GM12878 (cell line): Measurements from ENCODE around the gene SPATA32. TPM values are rescaled to one million over a fixed set of nuclear protein-coding genes. Genes with fewer than 3 reads are reported as not detected.

Experiments
- ATF3 ChIP-seq: IDR thresholded peaks from 2 replicates; pipeline ENCODE4 v1.6.1; 2011; ENCODE audit warnings: low read depth, mild to moderate bottlenecking, low read length, moderate library complexity, borderline replicate concordance; ENCODE audit errors: extremely low read depth
- BCL3 ChIP-seq: IDR thresholded peaks from 2 replicates; pipeline ENCODE4 v1.6.1; 2011; ENCODE audit warnings: borderline replicate concordance, low read depth, mild to moderate bottlenecking, moderate library complexity, low read length; ENCODE audit not compliant: insufficient read depth, poor library complexity, severe bottlenecking
- CBFB ChIP-seq: IDR thresholded peaks from 2 replicates; pipeline ENCODE4 v1.6.1; 2016; ENCODE audit warnings: antibody characterized with exemption, low read depth
- CEBPB ChIP-seq, 2 experiments: fragments of 150-350 bp in 1 of 2; IDR thresholded peaks; 2 replicates each; pipeline ENCODE4 v1.6.1; 2012 to 2014; ENCODE audit warnings: low read depth in 2 of 2, low read length in 2 of 2, borderline replicate concordance in 1 of 2, inconsistent platforms in 1 of 2
- CHD4 ChIP-seq: fragments of 200-600 bp; sonication (generic); IDR thresholded peaks from 2 replicates; pipeline ENCODE4 v1.6.1; 2016; ENCODE audit warnings: mild to moderate bottlenecking
- ESRRA ChIP-seq: IDR thresholded peaks from 2 replicates; pipeline ENCODE4 v1.6.1; 2012; ENCODE audit warnings: mild to moderate bottlenecking, low read length, improper control_type of control experiment
- GABPA ChIP-seq: IDR thresholded peaks from 2 replicates; pipeline ENCODE4 v1.6.1; 2014; ENCODE audit warnings: antibody characterized with exemption, low read depth, mild to moderate bottlenecking, inconsistent platforms
- IRF4 ChIP-seq: IDR thresholded peaks from 2 replicates; pipeline ENCODE4 v1.6.1; 2011; ENCODE audit warnings: low read depth, low read length
- JUNB ChIP-seq: IDR thresholded peaks from 2 replicates; pipeline ENCODE4 v1.6.1; 2016; ENCODE audit warnings: antibody characterized with exemption, mild to moderate bottlenecking
- KAT2A ChIP-seq: conservative IDR thresholded peaks from 2 replicates; pipeline ENCODE4 v1.6.1; 2011; ENCODE audit warnings: low read depth, low read length; ENCODE audit not compliant: control insufficient read depth
- MYB ChIP-seq: fragments of 150-350 bp; IDR thresholded peaks from 2 replicates; pipeline ENCODE4 v1.6.1; 2014; ENCODE audit warnings: mild to moderate bottlenecking, low read depth, low read length, borderline replicate concordance
- NFXL1 ChIP-seq: fragments of 450-650 bp; IDR thresholded peaks from 2 replicates; pipeline ENCODE4 v1.6.1; 2017; ENCODE audit warnings: antibody characterized with exemption, mild to moderate bottlenecking, borderline replicate concordance
- NKRF ChIP-seq: fragments of 450-650 bp; conservative IDR thresholded peaks from 2 replicates; pipeline ENCODE4 v1.6.1; 2017; ENCODE audit warnings: mild to moderate bottlenecking, moderate library complexity
- NR2C2 ChIP-seq: IDR thresholded peaks from 2 replicates; pipeline ENCODE4 v1.6.1; 2011; ENCODE audit warnings: borderline replicate concordance, low read depth; ENCODE audit not compliant: control insufficient read depth, insufficient read length
- POLR2AphosphoS5 ChIP-seq: IDR thresholded peaks from 2 replicates; pipeline ENCODE4 v1.6.1; 2011; ENCODE audit warnings: mild to moderate bottlenecking, low read length, inconsistent platforms
- RAD21 ChIP-seq: IDR thresholded peaks from 2 replicates; pipeline ENCODE4 v1.6.1; 2011; ENCODE audit warnings: mild to moderate bottlenecking, low read depth, low read length, moderate library complexity; ENCODE audit not compliant: insufficient read depth
- RBBP5 ChIP-seq: fragments of 200-600 bp; sonication (generic); conservative IDR thresholded peaks from 2 replicates; pipeline ENCODE4 v1.6.1; 2016
- RELA ChIP-seq: fragments of 450-650 bp; IDR thresholded peaks from 2 replicates; pipeline ENCODE4 v1.8.0; 2014; ENCODE audit warnings: borderline replicate concordance; ENCODE audit not compliant: partially characterized antibody
- RFX5 ChIP-seq: IDR thresholded peaks from 2 replicates; pipeline ENCODE4 v1.6.1; 2011; ENCODE audit warnings: low read depth, low read length, improper control_type of control experiment
- SUZ12 ChIP-seq: fragments of 200-600 bp; sonication (generic); IDR thresholded peaks from one replicate; pipeline ENCODE4 v1.6.1; 2018; ENCODE audit warnings: antibody characterized with exemption, mild to moderate bottlenecking; ENCODE audit not compliant: unreplicated experiment
- TCF12 ChIP-seq: IDR thresholded peaks from 2 replicates; pipeline ENCODE4 v1.6.1; 2011; ENCODE audit warnings: low read depth, mild to moderate bottlenecking, low read length
- TCF3 ChIP-seq: IDR thresholded peaks from 2 replicates; pipeline ENCODE4 v1.6.1; 2012; ENCODE audit warnings: low read depth, mild to moderate bottlenecking, low read length, borderline replicate concordance; ENCODE audit not compliant: insufficient read depth
- WRNIP1 ChIP-seq: IDR thresholded peaks from 2 replicates; pipeline ENCODE4 v1.6.1; 2011; ENCODE audit warnings: low read depth, low read length, improper control_type of control experiment, borderline replicate concordance
- ZBTB33 ChIP-seq: fragments of 450-650 bp; IDR thresholded peaks from 2 replicates; pipeline ENCODE4 v1.6.1; 2017; ENCODE audit warnings: mild to moderate bottlenecking
- ZNF384 ChIP-seq: IDR thresholded peaks from 2 replicates; pipeline ENCODE4 v1.6.1; 2012; ENCODE audit warnings: low read depth, mild to moderate bottlenecking, low read length, improper control_type of control experiment, borderline replicate concordance
- polyA plus RNA-seq, 11 experiments: library from polyadenylated mRNA; depleted of rRNA in 4 of 11; unstranded in 6 of 11; stranded (reverse) in 5 of 11; fragments of >200 nt; fragmentation: Nextera tagmentation in 4 of 11; fragmentation: Illumina TruSeq in 1 of 11; extraction: Ambion mirVana in 4 of 11; extraction: Trizol in 1 of 11; gene quantifications; 1 replicate in 1 of 11; 2 replicates in 10 of 11; pipeline versions ENCODE4 v1.2.1 to v1.2.3, GENCODE V29; 2011 to 2016; ENCODE audit warnings: inconsistent platforms in 2 of 11, missing spikeins in 2 of 11, low read depth in 1 of 11
- total RNA-seq, 4 experiments: library from RNA; depleted of rRNA in 3 of 4; stranded (reverse); fragments of >200 nt in 3 of 4; fragmentation: Illumina TruSeq in 1 of 4; extraction: Trizol in 1 of 4; gene quantifications; 2 replicates each; pipeline versions ENCODE4 v1.2.1 to v1.2.3, GENCODE V29; 2013 to 2021

Gene SPATA32
- total and polyA plus RNA-seq, 10 of the 15 experiments (the other 5 are each of a cell fraction or from before 2014, with no cell fraction given) = 0.03 to 0.35 (median 0.11) TPM; not detected in 3

- no peak for TF ChIP-seq NKRF
- no peak for TF ChIP-seq RAD21
- no peak for TF ChIP-seq RBBP5
- peak; percentile 47; the same call in 1 of the 2 replicates for TF ChIP-seq WRNIP1
- no peak for TF ChIP-seq MYB
- TF ChIP-seq BCL3 = peak; percentile 81
- TF ChIP-seq TCF12 = peak; percentile 72; the same call in 1 of the 2 replicates
- no peak for TF ChIP-seq ATF3
- no peak for TF ChIP-seq NFXL1
- peak in 1 of 2 experiments; percentile 97; a peak in 2 of 4 replicates for TF ChIP-seq CEBPB (IDR thresholded peaks at IDR 0.05; ENCODE audit: borderline replicate concordance in 1 of 2, low read depth in 2 of 2, low read length in 2 of 2)
- TF ChIP-seq KAT2A = no peak
- no peak; the same call in 1 of the 2 replicates for TF ChIP-seq ESRRA
- peak; percentile 48 for TF ChIP-seq POLR2AphosphoS5
- TF ChIP-seq RELA = no peak
- TF ChIP-seq SUZ12 = no peak
- TF ChIP-seq CHD4 = no peak
- TF ChIP-seq JUNB = peak; percentile 52; the same call in 1 of the 2 replicates
- TF ChIP-seq IRF4 = peak; percentile 60; the same call in 1 of the 2 replicates
- TF ChIP-seq NR2C2 = no peak
- peak; percentile 79; the same call in 1 of the 2 replicates for TF ChIP-seq CBFB
- TF ChIP-seq RFX5 = no peak
- TF ChIP-seq ZBTB33 = no peak
- peak; percentile 78 for TF ChIP-seq TCF3
- no peak for TF ChIP-seq ZNF384
- TF ChIP-seq GABPA = no peak
Measured at GRCh38 chr17:45228763-45229539, 32.9 kb downstream of the SPATA32 start (continued).
